GM19351 (cell line): ENCODE measurements around the gene MRPL41.
"Not testable (repeated sequence)": the region's sequence is repeated elsewhere in the genome, so short reads cannot be mapped to it uniquely, and the experiment has no call there.

Experiments
- ATAC-seq: cut with Tn5 transposase; IDR thresholded peaks from one replicate; pipeline ENCODE4 v1.9.1; 2021; ENCODE audit warnings: mild to moderate bottlenecking, moderate library complexity; ENCODE audit not compliant: unreplicated experiment

MRPL41 gene

DNA sequence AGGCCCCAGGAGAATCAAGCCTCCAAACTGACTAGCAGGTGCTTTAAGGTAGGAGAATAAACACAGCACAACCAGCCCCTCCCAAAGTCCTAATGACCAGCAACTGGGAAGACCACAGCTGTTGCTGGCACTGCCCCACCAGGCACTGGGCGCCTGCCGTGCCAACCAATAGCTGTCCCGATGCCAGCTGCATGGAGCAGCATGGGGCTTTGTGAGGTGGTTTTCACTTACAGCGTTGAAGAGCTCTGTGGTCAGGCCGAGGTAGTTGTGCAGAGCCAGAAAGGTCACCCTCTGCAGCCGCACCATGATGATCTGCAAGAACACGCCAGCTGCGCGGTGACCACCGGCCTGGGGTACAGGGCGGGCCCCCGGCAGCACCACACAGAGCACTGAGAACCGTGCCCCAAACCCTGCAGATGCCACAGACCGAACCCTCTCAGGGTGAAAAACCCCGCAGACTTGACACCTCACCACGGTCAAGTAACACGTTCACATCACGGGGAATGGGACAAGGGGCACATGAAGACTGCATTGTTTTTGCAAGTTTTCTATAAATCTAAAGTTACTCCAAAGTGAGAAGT is 30.2 kb upstream of the MRPL41 start:
- ATAC-seq: no peak

DNA sequence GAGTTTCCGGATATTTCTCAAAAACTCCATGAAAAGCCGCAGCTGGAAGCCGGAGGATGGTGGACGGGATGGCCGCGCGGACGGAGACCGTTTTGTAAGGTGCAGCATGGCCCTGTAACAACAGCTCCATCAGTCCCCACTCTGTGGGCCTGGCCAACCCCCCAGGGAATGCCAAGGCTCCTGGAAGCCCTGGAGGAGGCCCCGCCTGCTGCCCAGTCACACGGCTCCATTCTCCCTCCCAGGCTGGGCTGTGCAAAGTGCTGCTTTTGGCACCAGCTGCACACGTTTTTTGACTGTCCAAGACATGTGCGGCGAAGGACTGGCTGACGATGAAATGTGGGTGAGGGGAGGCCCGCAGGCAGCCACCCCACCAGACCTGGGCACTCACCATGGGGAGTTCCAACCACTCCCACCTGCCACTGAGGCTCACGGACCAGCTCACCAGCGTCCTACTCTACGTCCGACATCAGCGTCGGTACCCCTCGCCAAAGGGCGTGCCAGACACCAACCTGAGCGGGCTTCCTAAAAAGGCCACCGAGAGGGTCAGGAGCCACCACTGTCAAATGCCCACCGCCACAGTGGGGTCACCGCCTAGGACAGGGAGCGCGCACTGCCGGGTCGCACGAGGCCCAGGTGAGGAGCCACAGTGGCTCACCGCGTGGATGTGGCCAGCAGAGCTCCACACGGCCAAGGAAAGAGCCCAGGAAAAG is 28.8 kb upstream of the MRPL41 start:
- ATAC-seq: no peak

DNA sequence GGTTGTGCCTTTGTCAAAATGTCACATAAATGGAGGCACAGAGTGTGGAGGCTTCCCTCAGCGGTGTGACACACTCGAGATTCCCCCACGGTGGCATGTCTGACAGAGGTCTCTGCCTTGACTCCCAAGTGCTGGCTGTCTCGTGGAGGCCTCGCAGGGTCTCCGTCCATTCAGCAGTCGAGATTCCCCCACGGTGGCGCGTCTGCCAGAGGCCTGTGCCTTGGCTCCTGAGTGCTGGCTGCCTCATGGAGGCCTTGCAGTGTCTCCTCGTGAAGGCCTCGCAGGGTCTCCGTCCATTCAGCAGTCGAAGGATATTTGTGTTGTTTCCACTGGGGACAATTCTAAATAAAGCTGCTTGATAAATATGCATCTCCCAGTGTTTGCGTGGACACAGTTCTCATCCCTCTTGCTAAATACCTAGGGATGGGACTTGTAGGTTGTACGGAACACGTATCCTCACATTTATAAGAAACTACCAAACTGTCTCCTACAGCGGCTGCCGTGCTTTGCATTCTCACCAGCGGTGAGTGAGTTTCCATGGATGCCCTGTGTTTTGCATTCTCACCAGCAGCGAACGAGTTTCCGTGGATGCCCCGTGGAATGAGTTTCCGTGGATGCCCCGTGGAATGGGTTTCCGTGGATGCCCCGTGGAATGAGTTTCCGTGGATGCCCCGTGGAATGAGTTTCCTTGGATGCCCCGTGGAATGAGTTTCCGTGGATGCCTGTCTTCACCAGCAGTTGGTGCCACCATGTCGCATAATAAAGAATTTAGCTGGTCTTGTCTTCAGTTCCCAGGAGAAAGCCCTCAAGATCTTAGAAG is 27.3 kb upstream of the MRPL41 start:
- no peak for ATAC-seq

DNA sequence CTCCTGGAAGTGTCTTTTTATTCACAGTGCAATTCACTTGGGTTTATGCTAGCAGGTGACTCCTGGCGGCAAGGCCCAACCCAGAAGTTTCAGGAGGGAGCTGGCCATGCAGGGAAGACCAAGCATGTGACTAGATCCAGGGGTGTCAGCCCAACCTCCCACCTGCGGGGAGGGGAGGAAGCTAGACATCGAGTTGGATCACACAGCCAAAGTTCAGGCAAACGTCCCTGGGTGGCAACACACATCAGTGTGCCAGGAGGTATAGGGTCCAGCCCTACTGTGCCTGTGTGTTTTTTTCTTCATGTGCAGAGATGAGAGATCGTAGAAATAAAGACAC is 26.7 kb upstream of the MRPL41 start:
- ATAC-seq: no peak

DNA sequence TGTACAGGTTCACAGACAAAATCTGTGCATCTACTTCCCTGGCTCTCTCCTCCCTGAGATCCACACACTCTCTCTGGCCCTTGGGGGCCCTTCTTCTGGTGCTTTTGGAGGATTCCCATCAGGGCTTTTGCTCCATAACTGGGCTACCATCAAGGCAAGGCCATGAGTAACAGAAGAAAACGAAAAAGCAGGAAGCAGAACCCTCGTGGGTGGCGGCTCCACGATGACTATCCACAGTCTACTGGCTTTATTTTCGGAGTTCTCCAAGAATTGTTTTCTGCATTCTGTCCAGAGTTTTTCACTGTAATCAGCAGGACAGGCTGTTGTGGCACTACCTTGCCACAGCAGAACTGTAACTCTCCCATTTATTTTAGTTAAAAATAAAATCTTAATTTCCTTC is 21.3 kb upstream of the MRPL41 start:
- ATAC-seq: no peak

DNA sequence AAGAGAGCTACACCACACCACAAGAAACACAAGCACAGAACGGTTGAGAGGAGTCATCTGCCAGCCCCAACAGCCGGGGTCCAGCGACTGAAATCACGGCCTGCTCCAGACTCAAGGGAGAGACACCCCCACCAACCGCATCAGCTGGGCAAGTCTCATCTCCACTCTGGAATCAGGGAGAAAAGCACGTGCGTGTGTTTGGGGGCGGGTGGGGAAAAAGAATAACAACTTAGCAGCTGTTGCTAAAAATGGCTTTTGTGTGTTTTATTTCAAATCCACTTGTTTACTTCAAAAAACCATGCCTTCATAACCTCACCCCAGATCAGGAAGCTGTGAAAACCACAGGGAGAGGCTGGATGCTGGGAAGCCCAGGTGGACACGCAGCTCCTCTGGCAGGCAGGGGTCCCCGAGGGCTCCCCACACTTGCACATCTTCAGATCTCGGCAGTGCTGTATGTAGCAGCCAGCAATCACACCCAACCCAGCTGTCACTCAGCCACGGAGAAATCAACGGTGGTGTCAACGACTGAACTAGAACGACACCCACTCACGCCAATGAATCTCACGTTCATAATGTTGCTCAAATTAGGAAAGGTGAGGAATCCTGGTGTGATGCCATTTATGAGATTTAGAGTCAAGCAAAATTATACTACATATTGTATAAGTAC is 20.4 kb upstream of the MRPL41 start:
- ATAC-seq: no peak

DNA sequence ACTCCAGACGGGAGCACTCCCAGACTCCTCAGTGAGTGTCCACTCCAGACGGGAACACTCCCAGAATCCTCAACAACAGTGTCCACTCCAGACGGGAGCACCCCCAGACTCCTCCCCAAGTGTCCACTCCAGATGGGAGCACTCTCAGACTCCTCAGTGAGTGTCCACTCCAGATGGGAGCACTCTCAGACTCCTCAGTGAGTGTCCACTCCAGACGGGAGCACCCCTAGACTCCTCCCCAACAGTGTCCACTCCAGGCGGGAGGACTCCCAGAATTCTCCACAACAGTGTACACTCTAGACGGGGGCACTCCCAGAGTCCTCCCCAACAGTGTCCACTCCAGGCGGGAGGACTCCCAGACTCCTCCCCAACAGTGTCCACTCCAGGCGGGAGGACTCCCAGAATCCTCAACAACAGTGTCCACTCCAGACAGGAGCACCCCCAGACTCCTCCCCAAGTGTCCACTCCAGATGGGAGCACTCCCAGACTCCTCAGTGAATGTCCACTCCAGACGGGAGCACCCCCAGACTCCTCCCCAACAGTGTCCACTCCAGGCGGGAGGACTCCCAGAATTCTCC is 18.7 kb upstream of the MRPL41 start:
- not testable (repeated sequence) for ATAC-seq

DNA sequence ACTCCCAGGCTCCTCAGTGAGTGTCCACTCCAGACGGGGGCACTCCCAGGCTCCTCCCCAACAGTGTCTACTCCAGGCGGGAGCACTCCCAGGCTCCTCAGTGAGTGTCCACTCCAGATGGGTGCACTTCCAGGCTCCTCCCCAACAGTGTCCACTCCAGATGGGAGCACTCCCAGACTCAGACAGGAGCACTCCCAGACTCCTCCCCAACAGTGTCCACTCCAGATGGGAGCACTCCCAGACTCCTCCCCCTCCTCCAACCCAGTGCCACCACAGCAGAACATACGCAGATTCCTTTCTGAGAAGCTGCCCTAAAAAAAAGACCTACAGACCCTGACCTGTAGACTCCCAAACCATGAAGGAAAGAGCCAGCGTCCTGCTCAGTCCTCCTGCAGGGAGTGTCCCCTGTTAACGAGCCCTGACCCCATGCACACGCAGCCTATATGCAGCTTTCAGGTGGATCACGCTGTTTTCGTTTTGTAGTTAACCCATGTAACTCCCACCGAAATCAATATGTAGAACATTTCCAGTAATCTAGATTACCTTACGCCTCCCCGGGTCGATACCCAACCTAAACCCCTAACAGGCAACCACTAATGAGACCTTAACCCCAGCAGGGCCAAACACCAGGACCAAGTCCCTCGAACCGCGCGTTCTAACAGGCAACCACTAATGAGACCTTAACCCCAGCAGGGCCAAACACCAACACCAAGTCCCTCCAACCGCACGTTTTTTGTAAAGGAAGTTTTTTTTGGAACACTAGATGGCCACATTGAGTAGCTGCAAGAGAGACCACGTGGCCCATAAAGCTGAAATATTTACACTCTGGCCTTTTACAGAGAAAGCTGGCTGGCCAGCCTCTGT is 17.2 kb upstream of the MRPL41 start:
- no peak for ATAC-seq

DNA sequence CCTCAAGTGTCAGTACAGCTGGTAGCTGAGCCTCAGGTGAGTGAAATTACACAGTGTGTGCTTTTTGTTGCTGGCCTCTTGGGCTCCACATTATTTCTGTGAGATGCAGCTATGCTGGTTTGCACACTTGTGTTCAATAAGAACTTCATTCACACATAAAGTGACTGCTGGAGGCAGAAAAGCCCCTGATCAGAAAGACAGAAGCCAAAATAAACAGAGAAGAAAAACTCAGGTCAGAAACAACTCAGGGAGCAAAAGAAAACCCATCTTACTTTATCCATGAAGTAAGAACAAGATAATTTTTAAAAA is 16.6 kb upstream of the MRPL41 start:
- no peak for ATAC-seq

DNA sequence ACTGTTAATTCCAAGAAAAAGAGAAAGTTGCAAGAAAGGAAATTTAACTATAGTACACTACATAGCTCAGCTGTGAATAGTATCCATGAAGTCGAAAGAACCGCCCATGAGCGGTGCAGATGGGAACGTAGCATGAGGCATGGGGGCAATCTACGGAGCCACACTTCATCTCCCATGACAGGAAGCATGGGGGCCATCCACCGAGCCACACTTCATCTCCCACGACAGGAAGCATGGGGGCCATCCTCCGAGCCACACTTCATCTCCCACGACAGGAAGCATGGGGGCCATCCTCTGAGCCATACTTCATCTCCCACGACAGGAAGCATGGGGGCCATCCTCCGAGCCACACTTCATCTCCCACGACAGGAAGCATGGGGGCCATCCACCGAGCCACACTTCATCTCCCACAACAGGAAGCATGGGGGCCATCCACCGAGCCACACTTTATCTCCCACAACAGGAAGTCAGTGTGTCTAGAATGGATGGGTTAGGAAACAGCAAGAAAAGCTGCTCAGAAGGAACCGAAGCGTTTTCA is 15.0 kb upstream of the MRPL41 start:
- not testable (repeated sequence) for ATAC-seq

DNA sequence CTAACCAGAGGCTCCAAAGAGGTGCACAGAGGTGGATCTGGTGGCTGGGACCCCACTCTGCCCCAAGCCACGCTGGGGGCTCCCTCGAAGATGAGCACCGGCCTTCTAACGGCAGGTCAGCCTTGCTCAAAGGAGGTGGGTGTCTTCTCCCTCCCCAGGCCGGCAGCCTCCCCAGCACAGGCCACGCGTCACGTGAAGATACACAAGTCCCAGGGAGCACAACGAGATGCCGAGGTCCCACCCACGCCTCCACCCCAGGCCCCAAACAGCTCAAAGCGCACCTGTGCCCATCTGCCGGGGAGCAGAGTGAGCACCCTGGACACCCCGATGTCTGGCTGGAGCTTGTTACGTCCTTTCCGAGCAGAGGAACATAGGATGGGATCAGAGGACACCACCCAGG is 13.6 kb upstream of the MRPL41 start:
- no peak for ATAC-seq

DNA sequence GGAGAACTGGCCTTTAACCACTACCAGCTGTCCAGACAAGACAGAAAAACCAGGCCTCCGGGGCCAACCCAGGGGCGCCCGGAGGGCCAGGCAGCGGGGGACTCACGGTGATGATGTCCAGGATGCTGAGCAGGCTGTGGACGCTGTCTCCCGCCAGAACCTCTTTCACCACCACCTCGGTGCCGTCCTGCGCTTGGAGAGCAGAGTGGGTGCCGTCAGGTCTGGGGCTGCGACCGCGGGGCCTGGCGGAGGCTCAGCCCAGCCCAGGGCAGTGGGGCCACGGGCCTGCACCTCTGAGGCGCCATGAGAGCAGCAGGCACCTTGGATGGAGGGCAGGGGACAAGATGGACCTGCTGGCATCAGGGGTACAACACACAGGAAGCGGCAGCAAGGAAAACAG is 11.1 kb upstream of the MRPL41 start:
- ATAC-seq: no peak

DNA sequence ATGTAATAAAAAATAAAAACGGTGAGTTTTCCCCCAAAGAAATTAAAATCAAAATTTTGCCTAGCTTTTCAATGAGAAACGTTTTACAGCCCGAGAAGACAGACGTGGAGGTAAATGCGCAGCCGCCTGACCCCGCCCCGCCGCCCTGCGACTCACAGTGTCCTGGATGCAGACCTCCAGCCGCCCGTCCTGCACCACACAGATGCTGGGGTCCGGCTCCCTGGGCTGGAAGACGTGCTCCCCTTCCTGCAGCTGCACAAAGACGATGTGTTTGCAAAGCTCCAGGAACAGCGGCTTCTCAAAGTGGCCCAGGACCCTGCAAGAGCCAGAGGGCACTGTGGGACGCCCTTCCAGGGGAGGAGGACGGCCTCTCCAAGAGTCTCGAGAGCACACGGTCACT is 9.2 kb upstream of the MRPL41 start:
- ATAC-seq: no peak

DNA sequence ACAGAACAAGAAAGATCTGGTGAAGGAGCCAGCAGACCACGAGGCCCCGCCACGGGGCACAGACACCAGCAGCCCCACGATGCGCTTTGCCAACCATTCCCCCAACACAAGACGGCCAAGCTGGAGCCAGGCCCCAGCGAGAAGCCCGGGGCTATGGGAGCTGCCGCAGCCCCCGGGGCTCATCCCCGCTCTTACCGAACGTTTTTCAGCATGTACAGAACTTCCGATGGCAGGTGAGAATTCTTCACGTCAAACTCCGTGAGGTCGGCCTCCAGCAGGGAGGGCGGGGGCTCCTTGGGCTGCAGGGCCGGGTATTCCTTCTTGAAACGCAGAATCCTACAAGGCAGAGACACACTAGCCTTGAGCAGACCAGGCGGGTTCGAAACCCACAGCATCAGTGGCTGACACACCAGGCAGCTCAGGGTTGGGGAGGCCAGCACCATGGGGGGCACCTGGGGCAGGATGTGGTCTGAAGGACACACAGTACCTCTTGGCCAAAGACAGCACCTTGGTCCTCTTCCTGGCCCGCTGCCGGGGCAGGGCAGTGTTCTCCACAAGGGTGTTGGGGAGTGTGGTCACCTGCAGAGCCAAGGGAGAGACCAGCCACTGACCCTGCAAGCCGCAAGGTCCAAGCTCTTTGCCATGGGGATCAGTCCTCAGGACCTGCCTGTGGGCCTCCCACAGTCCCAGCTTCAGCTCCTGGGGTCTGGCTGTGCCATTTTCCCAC is 8.3 kb upstream of the MRPL41 start:
- no peak for ATAC-seq

DNA sequence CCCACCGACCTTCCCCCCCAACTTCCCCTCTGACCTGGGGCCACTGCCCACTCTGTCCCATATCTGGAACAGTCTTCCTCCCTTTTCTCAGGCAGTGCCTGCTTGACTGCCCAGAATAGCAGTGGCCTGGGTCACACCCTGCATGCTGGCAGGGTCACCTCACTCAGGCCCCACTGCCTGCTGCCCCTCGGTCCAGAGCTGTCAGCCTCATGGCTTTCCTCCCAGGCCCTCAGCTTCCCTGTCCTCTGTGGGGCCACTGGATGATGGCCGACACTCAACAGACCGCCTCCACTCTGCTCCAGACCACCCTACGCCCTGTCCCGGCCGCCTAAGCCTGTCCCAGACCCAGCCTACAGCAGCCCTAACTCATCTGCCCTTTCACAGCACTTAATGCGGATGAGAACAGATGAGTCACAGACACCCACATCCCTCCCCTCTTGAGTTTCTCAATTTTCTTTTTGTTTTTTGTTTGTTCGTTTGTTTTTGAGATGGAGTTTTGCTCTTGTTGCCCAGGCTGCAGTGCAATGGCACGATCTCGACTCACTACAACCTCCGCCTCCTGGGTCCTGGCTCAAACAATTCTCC is 7.4 kb upstream of the MRPL41 start:
- no peak for ATAC-seq

DNA sequence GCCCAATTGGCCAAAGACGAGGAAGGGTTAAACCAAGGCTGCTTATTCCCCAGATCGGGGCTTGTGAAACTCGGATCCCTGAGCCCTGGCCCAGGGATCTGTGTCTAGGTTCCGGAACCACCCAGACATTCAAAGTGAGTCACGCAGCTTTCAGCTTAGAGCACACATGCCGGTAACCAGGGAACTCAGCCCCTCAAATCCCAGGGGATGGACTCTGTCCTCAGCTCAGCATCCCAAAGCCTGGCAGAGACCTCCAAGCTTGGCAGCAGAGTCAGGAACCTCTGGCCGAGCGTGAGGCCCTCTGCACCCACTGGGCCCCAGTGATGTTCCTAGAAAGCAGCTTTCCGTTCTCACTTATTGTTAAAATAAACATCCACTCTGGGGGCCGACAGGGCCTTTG is 6.6 kb upstream of the MRPL41 start:
- no peak for ATAC-seq

DNA sequence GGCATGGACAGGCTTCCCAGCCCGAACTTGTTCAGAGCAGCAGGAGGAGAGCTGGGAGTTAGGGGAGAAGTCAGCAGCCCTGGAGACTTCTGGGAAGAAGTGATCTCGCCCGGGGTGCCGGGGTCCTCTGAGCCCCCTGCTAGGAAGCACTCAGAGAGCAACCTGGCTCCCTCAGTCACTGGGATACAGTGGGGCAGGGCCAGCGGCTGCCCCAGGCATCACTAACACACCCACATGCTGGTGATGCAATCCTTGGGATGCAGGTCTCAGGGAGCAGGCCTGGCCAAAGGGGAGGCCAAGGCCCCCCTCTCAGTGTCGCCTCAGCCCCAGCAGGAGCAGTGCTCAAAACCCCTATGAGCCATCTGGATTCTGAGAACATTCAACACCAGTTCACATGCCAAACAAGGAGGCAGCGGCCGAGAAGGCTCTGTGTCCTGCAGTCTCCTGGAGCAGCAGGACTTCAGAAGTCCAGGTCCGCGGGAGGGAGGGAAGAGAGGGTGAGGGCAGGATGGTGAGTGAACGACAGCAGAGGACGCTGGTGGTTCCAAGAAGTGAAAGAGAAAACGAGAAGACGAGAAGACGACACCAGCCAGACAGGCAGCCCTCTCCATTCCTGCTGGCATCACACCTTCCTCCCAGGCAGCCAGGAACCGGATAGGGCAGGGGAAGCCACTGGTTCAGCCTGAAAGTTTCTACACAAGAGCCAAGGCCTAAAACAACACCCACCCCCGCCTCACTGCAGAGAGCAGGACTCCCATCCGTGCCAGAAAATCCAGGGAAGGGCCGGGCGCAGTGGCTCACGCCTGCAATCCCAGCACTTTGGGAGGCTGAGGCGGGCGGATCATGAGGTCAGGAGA is 3.8 kb upstream of the MRPL41 start:
- no peak for ATAC-seq

DNA sequence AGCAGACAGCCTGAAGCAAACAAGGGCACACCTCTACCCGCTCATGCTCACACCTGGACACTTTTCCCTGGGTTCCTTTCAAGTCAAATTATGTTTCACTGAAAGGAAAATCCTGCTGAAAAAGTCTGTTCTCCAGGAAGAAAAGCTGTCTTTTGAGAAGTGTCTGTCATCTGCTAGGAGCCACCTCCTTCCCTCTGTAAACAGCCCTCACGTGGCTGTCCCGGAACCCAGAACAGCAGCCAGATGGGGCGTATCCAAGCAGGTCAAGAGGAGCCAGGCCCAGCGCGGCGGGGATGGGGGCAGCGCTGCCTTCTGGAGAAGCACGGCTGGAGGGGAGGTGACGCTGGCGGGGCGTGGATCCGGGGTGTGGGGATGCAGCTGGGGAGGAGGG is 1.5 kb upstream of the MRPL41 start, which contains the start of gene PNPLA7:
Gene PNPLA7 (minus strand): TSS at position 172 of the 391 bp plus-strand sequence. CDS start 205 bp downstream, outside the sequence.
- ATAC-seq: no peak
